Hepatocyte (in vitro differentiated cells): ENCODE results near the gene SCN9A.

Experiments
- CTCF ChIP-seq: fragments of 200-600 bp; sonication (generic); IDR thresholded peaks from 2 replicates; pipeline ENCODE4 v1.5.1; 2016; ENCODE audit warnings: antibody characterized with exemption, mild to moderate bottlenecking; ENCODE audit not compliant: poor library complexity
- EZH2 ChIP-seq: fragments of 200-600 bp; sonication (generic); IDR thresholded peaks from 2 replicates; pipeline ENCODE4 v1.6.1; 2016; ENCODE audit warnings: antibody characterized with exemption, mild to moderate bottlenecking, borderline replicate concordance
- EZH2phosphoT487 ChIP-seq: fragments of 200-600 bp; sonication (generic); IDR thresholded peaks from one replicate; pipeline ENCODE4 v1.6.1; 2018; ENCODE audit warnings: antibody characterized with exemption, mild to moderate bottlenecking, low read depth, moderate library complexity; ENCODE audit not compliant: unreplicated experiment, severe bottlenecking

GRCh38 chr2:166297951-166298350, 77.8 kb downstream of the SCN9A start:
- no peak for TF ChIP-seq CTCF
- no peak for TF ChIP-seq EZH2phosphoT487
- no peak for TF ChIP-seq EZH2
